GM23248 (cell line): Measurements from ENCODE around the gene SURF6. TPM values are rescaled to one million over a fixed set of nuclear protein-coding genes. Genes with fewer than 3 reads are reported as not detected.

Source experiments
- DNase-seq: peaks from one replicate; pipeline ENCODE4 v3.0.0-alpha.2; 2015
- H2AFZ ChIP-seq: fragments of 200-600 bp; sonication (generic); 2 replicates; pipeline ENCODE4 v1.6.1; 2016; ENCODE audit warnings: antibody characterized with exemption
- H3F3A ChIP-seq: fragments of 200-600 bp; sonication (generic); 2 replicates; pipeline ENCODE4 v1.6.1; 2016; ENCODE audit warnings: mild to moderate bottlenecking, antibody characterized with exemption, mixed run types; ENCODE audit not compliant: insufficient read depth
- H3K27ac ChIP-seq: fragments of 200-600 bp; sonication (generic); 2 replicates; pipeline ENCODE4 v1.5.1; 2016; ENCODE audit warnings: mild to moderate bottlenecking
- H3K27me3 ChIP-seq: fragments of 200-600 bp; sonication (generic); replicated peaks from 2 replicates; pipeline ENCODE4 v1.6.1; 2016; ENCODE audit warnings: mild to moderate bottlenecking; ENCODE audit not compliant: insufficient read depth
- H3K36me3 ChIP-seq: fragments of 200-600 bp; sonication (generic); 2 replicates; pipeline ENCODE4 v1.6.1; 2016; ENCODE audit warnings: low read depth, mild to moderate bottlenecking
- H3K4me1 ChIP-seq: fragments of 200-600 bp; sonication (generic); 2 replicates; pipeline ENCODE4 v1.6.1; 2016; ENCODE audit warnings: mild to moderate bottlenecking; ENCODE audit not compliant: insufficient read depth
- H3K4me2 ChIP-seq: fragments of 200-600 bp; sonication (generic); one replicate; pipeline ENCODE4 v1.6.1; 2016; ENCODE audit warnings: mild to moderate bottlenecking; ENCODE audit not compliant: unreplicated experiment
- H3K4me3 ChIP-seq: fragments of 200-600 bp; sonication (generic); 2 replicates; pipeline ENCODE4 v1.5.1; 2016; ENCODE audit warnings: mild to moderate bottlenecking
- H3K79me2 ChIP-seq: fragments of 200-600 bp; sonication (generic); 2 replicates; pipeline ENCODE4 v1.6.1; 2016; ENCODE audit warnings: mild to moderate bottlenecking; ENCODE audit not compliant: insufficient read depth
- H3K9ac ChIP-seq: fragments of 200-600 bp; sonication (generic); 2 replicates; pipeline ENCODE4 v1.6.1; 2016; ENCODE audit warnings: mild to moderate bottlenecking
- H3K9me2 ChIP-seq: fragments of 200-600 bp; sonication (generic); 2 replicates; pipeline ENCODE4 v1.6.1; 2016; ENCODE audit warnings: mixed run types, mild to moderate bottlenecking, moderate library complexity; ENCODE audit not compliant: insufficient read depth
- H3K9me3 ChIP-seq: fragments of 200-600 bp; sonication (generic); one replicate; pipeline ENCODE4 v1.6.1; 2017; ENCODE audit warnings: low read depth
- H4K20me1 ChIP-seq: fragments of 200-600 bp; sonication (generic); 2 replicates; pipeline ENCODE4 v1.6.0; 2016; ENCODE audit not compliant: insufficient read depth
- EZH2 ChIP-seq: fragments of 200-600 bp; sonication (generic); IDR thresholded peaks from 2 replicates; pipeline ENCODE4 v1.6.1; 2018; ENCODE audit warnings: antibody characterized with exemption, mild to moderate bottlenecking; ENCODE audit not compliant: insufficient read depth, poor library complexity, severe bottlenecking
- EZH2phosphoT487 ChIP-seq: fragments of 200-600 bp; sonication (generic); IDR thresholded peaks from 2 replicates; pipeline ENCODE4 v1.6.1; 2018; ENCODE audit warnings: antibody characterized with exemption, moderate library complexity, mild to moderate bottlenecking, low read depth; ENCODE audit not compliant: insufficient read depth
- WGBS, 2 experiments: methylation state at CpG; one replicate each; pipeline ENCODE4 v1.1.6; 2015 to 2017; ENCODE audit warnings: low lambda C conversion rate in 2 of 2, low coverage in 1 of 2; ENCODE audit errors: missing lambda C conversion rate in 2 of 2; 5-methylcytosine and 5-hydroxymethylcytosine counted together
- in situ Hi-C: fragments of 300-500 bp; cut with MboI; formaldehyde crosslinking; loops from 2 replicates; pipeline ENCODE4 v1.15.0; 2020
- polyA plus RNA-seq: library from polyadenylated mRNA; unstranded; fragments of >200 nt; fragmentation: Nextera tagmentation; extraction: Ambion mirVana; gene quantifications from 2 replicates; pipeline ENCODE4 v1.2.1, GENCODE V29; 2016
- total RNA-seq: library from RNA; depleted of rRNA; stranded (reverse); fragments of >200 nt; shearing (Covaris generic); gene quantifications from 2 replicates; pipeline ENCODE4 v1.2.3, GENCODE V29; 2014

SURF6 gene
- total and polyA plus RNA-seq, 2 experiments from 2014 or later = 10.8 to 13.4 TPM

- peak; percentile 46 for DNase-seq
- Histone ChIP-seq H3K4me1 (peaks cover 8% of the 10 kb centered on the region; the same call in 1 of the 2 replicates), H3K4me2 (no peak overlapping the region), H3K9me2 (no peaks in the 10 kb centered on the region), H3K4me3 (no peak overlapping the region), H3K9ac (peak overlapping the region; percentile 7; the same call in 1 of the 2 replicates), H2AFZ (no peak overlapping the region), H3K27ac (no peak overlapping the region; the same call in 1 of the 2 replicates), H3F3A (peaks cover 56% of the 10 kb centered on the region), H3K36me3 (peaks cover 44% of the 10 kb centered on the region), H3K9me3 (no peaks in the 10 kb centered on the region), H3K27me3 (no peaks in the 10 kb centered on the region), H4K20me1 (no peaks in the 10 kb centered on the region), H3K79me2 (peaks cover 80% of the 10 kb centered on the region)
- in situ Hi-C loops = no loop called here
- TF ChIP-seq EZH2 (no peak), EZH2phosphoT487 (no peak)
- 45 to 50% methylated on average over 19 to 20 of the region's 20 CpGs for WGBS, 2 experiments
Measured at GRCh38 chr9:133359399-133360175, 23.6 kb upstream of the SURF6 start.

- H3K4me2 ChIP-seq = no peak overlapping the region
- no peak overlapping the region for H3K9ac ChIP-seq
- no peaks in the 10 kb centered on the region for H3K9me3 ChIP-seq
- H3K36me3 ChIP-seq = peaks cover 26% of the 10 kb centered on the region; the same call in 1 of the 2 replicates
- in situ Hi-C loops = no loop called here
- no peak overlapping the region for H3K27ac ChIP-seq
- no peak overlapping the region for H2AFZ ChIP-seq
- no peak overlapping the region for H3K4me3 ChIP-seq
- peaks cover 65% of the 10 kb centered on the region for H3K79me2 ChIP-seq
- H3K4me1 ChIP-seq = peaks cover 8% of the 10 kb centered on the region; the same call in 1 of the 2 replicates
- 78 to 84% methylated on average over 14 of the region's 14 CpGs for WGBS, 2 experiments
- H3K27me3 ChIP-seq = no peaks in the 10 kb centered on the region
- TF ChIP-seq EZH2 (no peak), EZH2phosphoT487 (no peak)
- DNase-seq = no peak
- H3F3A ChIP-seq = peaks cover 62% of the 10 kb centered on the region
- no peaks in the 10 kb centered on the region for H4K20me1 ChIP-seq
- H3K9me2 ChIP-seq = no peaks in the 10 kb centered on the region
Measured at GRCh38 chr9:133357656-133358055, 21.7 kb upstream of the SURF6 start.

DNA sequence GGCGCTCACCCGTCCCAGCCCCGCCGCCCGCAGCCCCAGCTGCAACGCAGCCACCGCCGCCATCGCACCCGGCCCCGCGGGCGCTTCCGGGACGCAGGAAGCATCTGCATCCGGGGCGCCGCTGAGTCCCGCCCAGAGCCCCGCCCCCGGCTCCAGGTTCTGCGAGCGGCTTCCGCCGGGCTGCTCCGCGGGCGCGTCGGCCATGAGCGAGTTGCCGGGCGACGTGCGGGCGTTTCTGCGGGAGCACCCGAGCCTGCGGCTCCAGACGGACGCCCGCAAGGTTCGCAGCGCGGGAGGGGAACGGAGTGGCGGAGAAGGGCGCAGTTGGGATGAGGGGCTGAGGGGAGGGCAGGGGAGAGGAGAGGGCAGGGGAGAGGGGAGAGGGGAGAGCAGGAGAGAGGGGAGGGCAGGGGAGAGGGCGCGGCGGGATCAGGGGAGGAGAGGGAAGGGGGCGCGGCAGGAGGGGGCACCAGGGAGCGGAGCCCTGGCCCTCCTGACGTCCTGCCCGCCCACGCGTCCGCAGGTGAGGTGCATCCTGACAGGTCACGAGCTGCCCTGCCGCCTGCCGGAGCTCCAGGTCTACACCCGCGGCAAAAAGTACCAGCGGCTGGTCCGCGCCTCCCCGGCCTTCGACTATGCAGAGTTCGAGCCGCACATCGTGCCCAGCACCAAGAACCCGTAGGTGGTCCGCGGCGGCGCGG, 20.6 kb upstream of the SURF6 start, which contains the start of the genes SURF1 and SURF2:
TSS of gene SURF1 (minus strand) at position 97 of the 701 bp plus-strand sequence. CDS start at position 63, 34 bp downstream.
TSS of gene SURF2 (plus strand) at position 160 of the 701 bp plus-strand sequence. CDS start at position 203, 43 bp downstream.
- H3F3A ChIP-seq = peaks cover 62% of the 10 kb centered on the region
- peak within 1 kb of the TSS; percentile 85 for H3K9ac ChIP-seq
- no peaks in the 10 kb centered on the region for H3K27me3 ChIP-seq
- in situ Hi-C loops = no loop called here
- no peaks in the 10 kb centered on the region for H3K9me2 ChIP-seq
- peak; percentile 96 for DNase-seq
- no peaks in the 10 kb centered on the region for H3K9me3 ChIP-seq
- H3K4me2 ChIP-seq = peak within 1 kb of the TSS; percentile 84
- 1% methylated on average over 39 to 73 of the region's 78 CpGs for WGBS, 2 experiments
- peaks cover 54% of the 10 kb centered on the region for H3K79me2 ChIP-seq
- TF ChIP-seq EZH2 (no peak), EZH2phosphoT487 (no peak)
- H3K36me3 ChIP-seq = peaks cover 25% of the 10 kb centered on the region
- peak within 1 kb of the TSS; percentile 81 for H3K4me3 ChIP-seq
- H3K27ac ChIP-seq = peak within 1 kb of the TSS; percentile 60
- peaks cover 8% of the 10 kb centered on the region; the same call in 1 of the 2 replicates for H3K4me1 ChIP-seq
- H2AFZ ChIP-seq = peak within 1 kb of the TSS; percentile 67
- H4K20me1 ChIP-seq = no peaks in the 10 kb centered on the region

- Histone ChIP-seq H3F3A (peaks cover 62% of the 10 kb centered on the region), H2AFZ (peak overlapping the region; percentile 43), H3K9me3 (no peaks in the 10 kb centered on the region), H3K9me2 (no peaks in the 10 kb centered on the region), H3K27ac (peak overlapping the region; percentile 60), H3K9ac (peak overlapping the region; percentile 85), H3K27me3 (no peaks in the 10 kb centered on the region), H3K4me3 (peak overlapping the region; percentile 81), H3K4me2 (peak overlapping the region; percentile 84), H3K4me1 (peaks cover 8% of the 10 kb centered on the region; the same call in 1 of the 2 replicates), H4K20me1 (no peaks in the 10 kb centered on the region), H3K36me3 (peaks cover 25% of the 10 kb centered on the region), H3K79me2 (peaks cover 50% of the 10 kb centered on the region)
- in situ Hi-C loops = no loop called here
- no peak for TF ChIP-seq EZH2
- TF ChIP-seq EZH2phosphoT487 = no peak
- DNase-seq = peak; percentile 72
- WGBS, 2 experiments = 2 to 3% methylated on average over 27 to 29 of the region's 31 CpGs
Measured at GRCh38 chr9:133355881-133356357, 19.9 kb upstream of the SURF6 start.
